Skin epidermis (tissue), 12 donors: ENCODE data around the gene SHISA5.
"Not testable (repeated sequence)": the region's sequence is repeated elsewhere in the genome, so short reads cannot be mapped to it uniquely, and the experiment has no call there.

ENCODE experiments used
- H3K27ac ChIP-seq, 21 experiments: fragments of 200-600 bp; sonication (generic) in 11 of 21; one replicate each; pipeline ENCODE4 v1.5.0; 2020; ENCODE audit warnings: mild to moderate bottlenecking in 3 of 21, inconsistent platforms in 2 of 21, moderate library complexity in 2 of 21
- H3K4me3 ChIP-seq, 7 experiments: fragments of 200-600 bp; sonication (generic) in 2 of 7; one replicate each; pipeline ENCODE4 v1.5.0; 2020; ENCODE audit warnings: inconsistent platforms in 2 of 7, mild to moderate bottlenecking in 2 of 7, moderate library complexity in 1 of 7

Gene SHISA5

DNA sequence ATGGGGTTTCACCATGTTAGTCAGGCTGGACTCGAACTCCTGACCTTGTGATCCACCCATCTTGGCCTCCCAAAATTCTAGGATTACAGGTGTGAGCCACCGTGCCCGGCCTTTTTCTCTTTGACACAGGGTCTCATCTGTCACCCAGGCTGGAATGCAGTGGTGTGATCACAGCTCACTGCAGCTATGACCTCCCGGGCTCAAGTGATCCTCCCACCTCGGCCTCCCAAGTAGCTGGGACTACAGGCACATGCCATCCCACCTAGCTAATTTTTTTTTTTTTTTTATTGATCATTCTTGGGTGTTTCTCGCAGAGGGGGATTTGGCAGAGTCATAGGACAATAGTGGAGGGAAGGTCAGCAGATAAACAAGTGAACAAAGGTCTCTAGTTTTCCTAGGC, 21.2 kb downstream of the SHISA5 start:
- not testable (repeated sequence) for H3K4me3 ChIP-seq, H3K27ac ChIP-seq

- not testable (repeated sequence) for H3K4me3 ChIP-seq, H3K27ac ChIP-seq
Observed at GRCh38 chr3:48480891-48481290, 23.1 kb downstream of the SHISA5 start.

DNA sequence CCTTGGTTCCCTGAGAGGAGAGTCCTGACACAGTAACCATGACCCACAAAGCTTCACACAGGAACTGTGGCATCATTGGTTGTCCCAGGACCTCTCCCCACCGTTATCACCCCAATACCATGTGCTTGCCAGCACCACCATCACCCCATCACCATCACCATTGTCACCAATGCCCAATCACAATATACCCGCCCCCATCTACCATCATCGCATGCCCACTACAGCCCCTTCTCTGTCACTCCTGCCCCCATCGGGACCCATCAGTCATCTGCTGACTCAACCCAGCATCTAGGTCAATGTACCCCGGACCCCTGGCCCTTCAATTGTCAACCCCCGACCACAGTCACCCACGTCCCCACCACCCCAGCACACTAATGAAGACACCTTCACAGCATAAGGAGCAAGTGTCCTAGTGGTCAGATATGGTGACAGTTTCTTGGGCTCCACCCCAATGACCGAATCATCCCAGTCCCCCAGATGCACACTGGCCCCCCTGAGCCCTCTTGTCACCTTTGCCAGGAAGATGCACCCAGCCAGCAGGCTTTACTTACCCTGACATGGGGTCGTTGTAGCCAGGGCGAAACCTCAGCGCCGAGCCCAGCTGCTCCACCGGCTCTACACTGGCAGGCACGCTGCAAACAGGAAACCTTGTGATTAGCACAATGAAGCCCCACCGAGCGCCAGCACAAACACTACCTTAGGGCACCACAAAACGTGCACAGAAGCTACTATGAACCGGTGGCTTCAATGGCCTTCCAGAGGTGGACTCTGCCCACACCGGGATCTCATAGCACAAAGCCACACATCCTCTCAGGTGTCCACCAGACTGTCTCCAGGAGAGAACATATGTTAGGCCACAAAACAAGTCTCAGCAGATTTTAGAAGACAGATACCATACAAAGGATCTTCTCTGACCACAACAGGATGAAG, 25.1 kb downstream of the SHISA5 start:
- H3K27ac ChIP-seq: peak overlapping the region in 16 of 21 experiments; percentile 3 to 92 (median 74)
- H3K4me3 ChIP-seq: peak overlapping the region in 3 of 7 experiments; percentile 12 to 17 (median 15)

GRCh38 chr3:48477959-48478520, 25.9 kb downstream of the SHISA5 start:
- H3K4me3 ChIP-seq: peak overlapping the region in 1 of 7 experiments; percentile 17
- H3K27ac ChIP-seq: peak overlapping the region in 18 of 21 experiments; percentile 3 to 92 (median 72)

DNA sequence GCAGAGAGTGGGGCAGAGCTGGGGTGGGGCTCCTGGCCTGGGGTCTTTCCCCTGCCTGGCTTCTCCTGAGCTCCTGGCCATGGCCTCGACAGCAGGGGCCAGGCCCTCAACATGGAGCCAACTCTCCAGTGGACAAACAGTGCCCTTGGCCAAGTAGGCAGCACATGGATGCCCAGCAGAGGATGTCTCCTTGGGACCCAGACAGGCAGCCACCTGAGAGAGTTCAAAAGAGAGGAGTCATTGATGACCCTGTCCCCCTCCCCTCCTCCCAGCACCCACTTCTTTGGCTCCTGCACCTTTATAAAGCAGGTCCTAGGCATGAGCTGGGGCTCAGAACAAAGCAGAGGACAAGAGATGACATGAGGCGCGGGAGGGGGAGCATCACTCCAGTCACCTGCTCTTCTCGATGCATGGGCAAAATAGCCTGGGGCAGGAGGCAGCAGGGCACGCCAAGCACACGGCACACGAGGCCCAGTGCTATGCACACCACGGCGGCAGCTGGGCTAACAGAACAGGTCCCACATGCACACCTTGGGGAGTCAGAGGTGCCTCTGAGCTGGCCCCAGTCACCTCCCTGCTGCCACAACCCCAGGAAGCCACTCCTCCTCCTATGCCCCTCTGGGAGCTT, 27.4 kb downstream of the SHISA5 start:
- H3K4me3 ChIP-seq: no peak overlapping the region
- H3K27ac ChIP-seq: peak overlapping the region in 5 of 21 experiments; percentile 7 to 83 (median 35)

- peak overlapping the region in 5 of 21 experiments; percentile 0 to 58 (median 33) for H3K27ac ChIP-seq
- no peak overlapping the region for H3K4me3 ChIP-seq
Observed at GRCh38 chr3:48475188-48475587, 28.8 kb downstream of the SHISA5 start.

GRCh38 chr3:48474619-48475018, 29.4 kb downstream of the SHISA5 start:
- H3K27ac ChIP-seq: peak overlapping the region in 2 of 21 experiments; percentile 2 to 58
- no peak overlapping the region for H3K4me3 ChIP-seq

DNA sequence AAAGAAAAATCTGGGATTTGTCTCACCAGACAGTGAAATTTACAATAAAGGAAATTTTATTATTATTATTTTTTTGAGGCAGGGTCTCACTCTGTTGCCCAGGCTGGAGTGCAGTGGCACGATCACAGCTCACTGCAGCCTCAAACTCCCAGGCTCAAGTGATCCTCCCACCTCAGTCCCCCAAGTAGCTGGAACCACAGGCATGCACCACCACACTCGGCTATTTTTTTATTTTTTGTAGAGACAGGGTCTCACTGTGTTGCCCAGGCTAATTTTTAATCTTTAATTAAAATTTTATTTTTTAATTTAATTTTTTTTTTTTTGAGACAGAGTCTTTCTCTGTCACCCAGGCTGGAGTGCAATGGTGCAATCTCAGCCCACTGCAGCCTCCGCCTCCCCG, 29.9 kb downstream of the SHISA5 start:
- peak overlapping the region in 7 of 21 experiments; percentile 91 to 99 (median 95) for H3K27ac ChIP-seq
- not testable (repeated sequence) for H3K4me3 ChIP-seq

- peak overlapping the region in 1 of 7 experiments; percentile 62 for H3K4me3 ChIP-seq
Observed at GRCh38 chr3:48473617-48473952, 30.4 kb downstream of the SHISA5 start.

DNA sequence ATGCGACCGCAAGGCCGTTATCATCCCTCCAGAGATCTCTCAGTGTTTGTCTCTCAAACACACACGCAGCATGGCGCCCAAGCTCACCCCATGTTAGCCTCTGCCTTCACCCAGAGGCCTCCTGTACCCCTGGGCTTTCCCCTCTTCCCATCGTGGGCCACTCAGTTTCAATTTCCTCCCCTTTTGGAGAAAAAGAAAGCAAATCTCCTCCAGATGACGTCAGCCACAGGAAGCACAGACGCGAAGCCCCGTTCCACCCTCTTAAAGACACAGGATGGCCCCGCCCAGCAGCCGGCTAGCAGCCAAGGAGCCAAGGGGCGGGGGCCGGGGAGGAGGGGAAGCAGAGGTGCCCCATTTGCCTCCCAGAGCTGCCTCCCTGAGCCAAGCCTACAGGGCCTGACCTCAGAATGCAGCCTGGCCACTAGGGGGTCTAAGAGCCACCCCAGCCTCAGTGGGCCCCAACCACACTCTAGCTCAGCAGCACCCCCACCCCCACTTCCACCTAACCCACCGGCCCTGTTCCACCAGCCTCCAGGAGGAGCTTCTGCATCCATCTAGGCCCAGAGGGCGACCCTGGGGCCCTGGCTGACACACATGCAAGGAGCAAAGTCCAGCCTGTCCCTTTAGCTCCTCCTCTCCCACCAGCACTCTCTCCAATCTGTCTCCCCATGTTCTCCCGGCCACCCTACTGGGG, 30.9 kb downstream of the SHISA5 start:
- peak overlapping the region; percentile 50 to 62 (median 54) for H3K4me3 ChIP-seq
- peak overlapping the region; percentile 47 to 99 (median 95) for H3K27ac ChIP-seq

More at GRCh38 chr3:48473617-48473952, 30.4 kb downstream of the SHISA5 start:
- H3K27ac ChIP-seq: peak overlapping the region in 20 of 21 experiments; percentile 84 to 99 (median 95)

- peak overlapping the region; percentile 50 to 62 (median 54) for H3K4me3 ChIP-seq
- H3K27ac ChIP-seq: peak overlapping the region; percentile 47 to 99 (median 95)
Observed at GRCh38 chr3:48472673-48472922, 31.4 kb downstream of the SHISA5 start.

DNA sequence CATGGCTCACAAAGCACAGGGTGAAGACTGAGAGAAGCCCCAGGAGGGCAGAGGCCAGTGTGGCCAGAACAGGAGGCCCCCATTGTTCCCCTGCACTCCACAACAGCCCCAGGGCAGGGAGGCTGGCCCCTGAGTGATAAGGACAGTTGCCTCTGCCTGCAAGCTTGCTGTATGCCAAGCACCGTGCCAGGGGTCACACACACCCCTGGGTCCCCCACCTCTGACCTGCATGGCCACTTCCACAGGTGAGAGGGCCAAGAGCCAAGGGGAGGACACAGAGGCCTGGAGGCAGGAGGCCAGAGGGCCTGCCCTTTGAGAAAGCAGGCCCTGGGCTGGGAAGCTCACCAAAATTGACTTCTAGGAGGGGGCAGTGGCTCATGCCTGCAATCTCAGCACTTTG, 33.7 kb downstream of the SHISA5 start:
- peak overlapping the region in 12 of 21 experiments; percentile 7 to 99 (median 50) for H3K27ac ChIP-seq
- no peak overlapping the region for H3K4me3 ChIP-seq

GRCh38 chr3:48469046-48469915, 34.7 kb downstream of the SHISA5 start:
- Histone ChIP-seq H3K27ac (peak overlapping the region in 10 of 21 experiments; percentile 10 to 100 (median 98)), H3K4me3 (no peak overlapping the region)

DNA sequence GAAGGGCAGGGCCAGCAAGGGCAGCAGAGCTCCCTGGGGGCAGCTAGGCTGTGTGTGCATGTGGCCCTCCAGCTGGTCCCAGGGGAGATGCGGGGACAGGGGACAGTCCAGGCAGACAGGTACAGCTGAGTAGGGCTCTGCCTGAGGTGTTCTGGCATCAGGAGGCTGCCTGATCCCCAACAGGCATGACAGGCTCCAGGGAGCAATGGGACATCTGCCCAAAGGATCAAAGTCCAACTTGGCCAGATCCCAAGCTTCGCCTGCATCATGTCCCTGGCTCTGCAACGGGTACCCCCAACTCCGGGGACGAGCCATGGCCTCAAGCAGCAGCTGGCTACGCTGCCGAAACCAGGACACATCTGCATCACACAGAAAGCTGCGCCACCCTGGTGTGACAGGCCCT, 35.6 kb downstream of the SHISA5 start:
- no peak overlapping the region for H3K4me3 ChIP-seq

DNA sequence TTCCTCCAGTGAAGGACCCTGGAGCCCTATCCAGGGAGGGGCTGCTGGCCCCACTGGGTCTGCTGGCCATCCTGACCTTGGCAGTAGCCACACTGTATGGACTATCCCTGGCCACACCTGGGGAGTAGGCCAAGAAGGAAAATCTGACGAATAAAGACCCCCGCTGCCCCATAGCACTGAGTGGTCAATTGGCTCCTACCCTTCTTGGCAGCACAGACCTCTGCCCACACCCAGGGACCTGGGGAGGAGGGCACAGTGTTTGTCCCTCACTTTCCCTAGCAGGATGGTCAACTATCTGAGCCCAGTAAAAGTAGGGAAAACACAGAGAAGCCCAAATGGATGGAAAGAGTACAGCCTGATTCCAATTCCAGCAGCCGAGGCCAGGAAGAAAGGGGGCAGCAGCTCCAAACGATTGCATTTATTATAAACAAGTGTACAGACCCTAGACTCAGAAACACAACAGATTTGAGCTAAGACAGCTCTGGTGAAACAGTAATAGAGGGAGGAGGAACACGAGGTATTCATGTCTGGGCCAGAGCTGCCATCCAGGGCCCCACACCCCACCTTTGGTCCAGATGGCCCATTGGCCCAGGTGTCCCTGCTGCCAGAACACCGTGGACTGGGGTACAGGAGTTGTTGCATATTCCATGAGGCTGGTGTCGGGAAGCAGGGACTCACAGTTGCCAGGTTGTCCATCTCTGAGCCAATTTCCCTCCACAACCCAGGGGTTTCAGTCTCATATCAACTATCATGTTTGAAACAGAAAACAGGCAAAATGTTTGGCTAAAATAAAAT, 36.3 kb downstream of the SHISA5 start:
- Histone ChIP-seq H3K4me3 (peak overlapping the region in 6 of 7 experiments; percentile 45 to 60 (median 52)), H3K27ac (peak overlapping the region in 20 of 21 experiments; percentile 90 to 100 (median 98))

More for the DNA sequence above, 35.6 kb downstream of the SHISA5 start:
- H3K27ac ChIP-seq: peak overlapping the region in 13 of 21 experiments; percentile 14 to 100 (median 98)

DNA sequence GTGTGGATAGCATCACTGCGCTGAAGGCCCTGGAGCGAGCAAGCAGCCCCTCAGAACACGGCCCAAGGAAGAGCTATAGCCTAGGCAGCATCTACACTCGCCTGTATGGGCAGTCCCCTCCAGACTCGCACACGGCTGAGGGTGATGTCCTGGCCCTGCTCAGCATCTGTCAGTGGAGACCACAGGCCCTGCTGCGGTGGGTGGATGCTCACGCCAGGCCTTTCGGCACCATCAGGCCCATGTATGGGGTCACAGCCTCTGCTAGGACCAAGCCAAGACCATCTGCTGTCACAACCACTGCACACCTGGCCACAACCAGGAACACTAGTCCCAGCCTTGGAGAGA, 36.9 kb downstream of the SHISA5 start:
- H3K27ac ChIP-seq: peak overlapping the region; percentile 43 to 100 (median 98)
- peak overlapping the region; percentile 45 to 60 (median 52) for H3K4me3 ChIP-seq

GRCh38 chr3:48466386-48467109, 37.4 kb downstream of the SHISA5 start:
- H3K4me3 ChIP-seq: peak overlapping the region; percentile 45 to 60 (median 52)

More at GRCh38 chr3:48466386-48467109, 37.4 kb downstream of the SHISA5 start:
- peak overlapping the region; percentile 43 to 100 (median 98) for H3K27ac ChIP-seq
